ENCODE data around the gene TMEM238L. TPM values are rescaled to one million over a fixed set of nuclear protein-coding genes. Genes with fewer than 3 reads are reported as not detected.

TMEM238L gene
- total RNA-seq, 1 experiment from 2014 or later = not detected

- DNase-seq (ENCODE audit: low read depth) = no peak
Measured at GRCh38 chr17:10775058-10775457, 28.8 kb downstream of the TMEM238L start.

- DNase-seq (ENCODE audit: low read depth) = no peak
Measured at GRCh38 chr17:10773391-10773790, 30.5 kb downstream of the TMEM238L start.

GRCh38 chr17:10772425-10773380, 31.2 kb downstream of the TMEM238L start:
- DNase-seq (ENCODE audit: low read depth) = no peak

- no peak for DNase-seq (ENCODE audit: low read depth)
Measured at GRCh38 chr17:10771148-10771547, 32.8 kb downstream of the TMEM238L start.

GRCh38 chr17:10769840-10770239, 34.1 kb downstream of the TMEM238L start:
- DNase-seq (ENCODE audit: low read depth) = no peak

GRCh38 chr17:10768750-10769251, 35.1 kb downstream of the TMEM238L start:
- no peak for DNase-seq (ENCODE audit: low read depth)

GRCh38 chr17:10767232-10767631, 36.7 kb downstream of the TMEM238L start:
- no peak for DNase-seq (ENCODE audit: low read depth)

- DNase-seq (ENCODE audit: low read depth) = no peak
Measured at GRCh38 chr17:10762037-10762436, 41.9 kb downstream of the TMEM238L start.

- no peak for DNase-seq (ENCODE audit: low read depth)
Measured at GRCh38 chr17:10761281-10761680, 42.6 kb downstream of the TMEM238L start.

- DNase-seq (ENCODE audit: low read depth) = no peak
Measured at GRCh38 chr17:10758062-10758461, 45.8 kb downstream of the TMEM238L start.

GRCh38 chr17:10757647-10758046, 46.3 kb downstream of the TMEM238L start:
- DNase-seq (ENCODE audit: low read depth) = no peak

- no peak for DNase-seq (ENCODE audit: low read depth)
Measured at GRCh38 chr17:10757067-10757466, 46.8 kb downstream of the TMEM238L start.

GRCh38 chr17:10756619-10757018, 47.3 kb downstream of the TMEM238L start:
- no peak for DNase-seq (ENCODE audit: low read depth)

GRCh38 chr17:10756185-10756584, 47.7 kb downstream of the TMEM238L start:
- no peak for DNase-seq (ENCODE audit: low read depth)

GRCh38 chr17:10755592-10756127, 48.2 kb downstream of the TMEM238L start:
- no peak for DNase-seq (ENCODE audit: low read depth)

GRCh38 chr17:10754861-10755591, 48.9 kb downstream of the TMEM238L start:
- DNase-seq (ENCODE audit: low read depth) = no peak

- peak; percentile 18 for DNase-seq (ENCODE audit: low read depth)
Measured at GRCh38 chr17:10754109-10754508, 49.8 kb downstream of the TMEM238L start.

- DNase-seq (ENCODE audit: low read depth) = no peak
Measured at GRCh38 chr17:10752696-10753095, 51.2 kb downstream of the TMEM238L start.

GRCh38 chr17:10751563-10751962, 52.3 kb downstream of the TMEM238L start:
- DNase-seq (ENCODE audit: low read depth) = no peak

- no peak for DNase-seq (ENCODE audit: low read depth)
Measured at GRCh38 chr17:10750210-10750609, 53.7 kb downstream of the TMEM238L start.

- DNase-seq (ENCODE audit: low read depth) = no peak
Measured at GRCh38 chr17:10748531-10749181, 55.2 kb downstream of the TMEM238L start.

GRCh38 chr17:10745231-10745630, 58.7 kb downstream of the TMEM238L start:
- peak; percentile 22 for DNase-seq (ENCODE audit: low read depth)

Data from M059J (cell line).